Measurements from ENCODE around the gene RELN.

DNA sequence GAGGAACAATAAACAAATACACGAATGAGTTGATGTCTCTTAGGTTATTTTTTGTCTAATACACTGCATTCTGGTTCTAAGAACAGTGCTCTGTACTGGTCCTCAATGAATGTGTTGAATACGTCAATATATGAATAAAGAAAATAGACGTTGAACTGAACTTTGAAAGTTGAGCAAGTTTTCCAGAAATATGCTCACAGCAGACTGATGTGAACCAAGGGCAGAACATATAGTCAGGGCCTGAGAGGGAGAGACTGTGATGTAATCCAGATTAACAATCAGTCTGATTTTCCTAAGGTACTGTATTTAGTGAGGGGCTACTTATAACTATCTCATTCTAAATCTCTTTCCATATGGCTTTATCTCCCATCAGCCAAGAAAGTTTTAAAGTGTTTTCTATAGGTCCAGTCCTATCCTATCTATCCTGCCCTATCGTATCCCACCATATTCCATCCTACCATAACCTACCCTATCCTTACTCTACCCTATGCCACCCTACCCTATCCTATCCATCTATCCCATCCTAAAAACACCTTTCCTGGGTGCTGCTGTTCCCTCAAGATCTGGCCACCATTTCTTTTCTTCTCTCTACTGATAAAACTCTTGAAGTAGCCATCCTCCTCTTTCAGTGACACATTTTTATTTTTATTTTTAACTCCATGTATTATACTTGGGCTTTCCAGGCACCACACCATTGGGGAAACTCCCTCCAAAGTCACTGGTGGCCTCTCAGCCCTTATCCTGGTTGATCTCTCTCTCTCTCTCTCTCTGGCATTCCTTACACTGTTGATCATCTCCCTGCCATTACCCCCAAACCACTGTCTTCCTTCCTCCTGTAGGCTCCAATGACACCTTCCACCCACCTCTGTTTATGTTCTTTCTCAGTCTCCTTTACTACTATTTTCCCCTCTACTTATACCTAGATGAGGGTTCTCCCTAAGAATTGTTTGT is 331.1 kb downstream of the RELN start:
- TF ChIP-seq, protein P1, sequence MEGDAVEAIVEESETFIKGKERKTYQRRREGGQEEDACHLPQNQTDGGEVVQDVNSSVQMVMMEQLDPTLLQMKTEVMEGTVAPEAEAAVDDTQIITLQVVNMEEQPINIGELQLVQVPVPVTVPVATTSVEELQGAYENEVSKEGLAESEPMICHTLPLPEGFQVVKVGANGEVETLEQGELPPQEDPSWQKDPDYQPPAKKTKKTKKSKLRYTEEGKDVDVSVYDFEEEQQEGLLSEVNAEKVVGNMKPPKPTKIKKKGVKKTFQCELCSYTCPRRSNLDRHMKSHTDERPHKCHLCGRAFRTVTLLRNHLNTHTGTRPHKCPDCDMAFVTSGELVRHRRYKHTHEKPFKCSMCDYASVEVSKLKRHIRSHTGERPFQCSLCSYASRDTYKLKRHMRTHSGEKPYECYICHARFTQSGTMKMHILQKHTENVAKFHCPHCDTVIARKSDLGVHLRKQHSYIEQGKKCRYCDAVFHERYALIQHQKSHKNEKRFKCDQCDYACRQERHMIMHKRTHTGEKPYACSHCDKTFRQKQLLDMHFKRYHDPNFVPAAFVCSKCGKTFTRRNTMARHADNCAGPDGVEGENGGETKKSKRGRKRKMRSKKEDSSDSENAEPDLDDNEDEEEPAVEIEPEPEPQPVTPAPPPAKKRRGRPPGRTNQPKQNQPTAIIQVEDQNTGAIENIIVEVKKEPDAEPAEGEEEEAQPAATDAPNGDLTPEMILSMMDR (IDR thresholded peaks at IDR 0.05): no peak
- TF ChIP-seq EP300 (IDR thresholded peaks at IDR 0.05): no peak

Data from gastroesophageal sphincter (tissue), 3 donors.